DMS79 (cell line): Measurements from ENCODE around the gene DEFB123.

Source experiments
- DNase-seq: peaks from one replicate; lab custom pipeline; 2025; lab: John Stamatoyannopoulos, UW

Gene DEFB123

DNA sequence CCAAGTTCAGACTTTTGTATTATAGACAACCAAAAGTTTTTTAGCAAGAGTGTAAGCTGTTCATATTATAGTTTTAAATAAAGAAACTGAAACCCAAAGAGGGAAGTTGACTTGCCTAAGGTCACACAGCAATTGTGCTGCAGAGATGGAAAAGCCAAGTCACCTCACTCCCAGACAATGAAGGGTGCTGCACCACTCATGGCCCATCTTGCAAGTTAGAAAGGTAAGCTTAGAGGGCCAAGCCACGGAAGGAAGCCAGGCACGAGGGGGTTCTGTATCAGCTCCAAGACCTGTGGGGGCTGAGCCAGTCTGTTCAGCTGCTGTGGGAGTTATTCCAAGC lies 33.6 kb downstream of the DEFB123 start:
- DNase-seq: no peak

DNA sequence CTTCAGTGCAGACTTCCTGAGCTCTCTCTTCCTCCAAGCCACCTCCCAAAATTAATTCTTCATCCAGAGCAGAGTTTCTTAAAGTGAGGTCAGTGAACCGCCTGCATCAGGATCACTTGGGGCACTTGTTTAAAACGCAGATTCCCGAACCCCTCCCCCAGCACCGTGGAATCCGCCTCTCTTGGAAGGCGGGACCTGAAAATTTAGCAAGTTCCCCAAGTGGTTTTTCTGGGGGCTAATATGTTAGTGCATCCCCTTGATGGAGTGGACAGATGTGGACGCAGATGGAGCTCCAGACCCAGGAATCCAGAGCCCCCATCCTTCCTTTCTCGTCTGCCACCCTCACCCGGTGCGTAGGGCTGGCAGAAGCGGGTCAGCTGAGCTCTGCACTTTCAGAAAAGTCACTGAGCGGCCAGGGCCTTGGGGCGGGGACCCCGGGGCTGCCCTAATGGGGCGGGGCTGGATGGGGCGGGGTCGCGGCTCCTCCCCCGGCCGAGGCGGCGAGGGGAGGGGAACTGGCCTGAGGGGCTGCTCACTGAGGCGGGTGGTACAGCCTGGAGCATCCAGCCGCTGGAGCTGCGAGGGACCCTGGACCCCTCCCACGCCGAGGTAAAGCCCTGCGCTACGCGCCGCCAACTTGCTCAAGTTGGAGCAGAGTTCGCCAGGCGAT lies 34.5 kb downstream of the DEFB123 start, which contains the start of the genes DEFB124 and REM1:
Gene DEFB124, minus strand, starts transcription at position 370 of the 670 bp plus-strand sequence. CDS start 2,114 bp downstream, outside the sequence.
Gene REM1, plus strand, starts transcription at position 531 of the 670 bp plus-strand sequence. CDS start 1,158 bp downstream, outside the sequence.
- DNase-seq: no peak

DNA sequence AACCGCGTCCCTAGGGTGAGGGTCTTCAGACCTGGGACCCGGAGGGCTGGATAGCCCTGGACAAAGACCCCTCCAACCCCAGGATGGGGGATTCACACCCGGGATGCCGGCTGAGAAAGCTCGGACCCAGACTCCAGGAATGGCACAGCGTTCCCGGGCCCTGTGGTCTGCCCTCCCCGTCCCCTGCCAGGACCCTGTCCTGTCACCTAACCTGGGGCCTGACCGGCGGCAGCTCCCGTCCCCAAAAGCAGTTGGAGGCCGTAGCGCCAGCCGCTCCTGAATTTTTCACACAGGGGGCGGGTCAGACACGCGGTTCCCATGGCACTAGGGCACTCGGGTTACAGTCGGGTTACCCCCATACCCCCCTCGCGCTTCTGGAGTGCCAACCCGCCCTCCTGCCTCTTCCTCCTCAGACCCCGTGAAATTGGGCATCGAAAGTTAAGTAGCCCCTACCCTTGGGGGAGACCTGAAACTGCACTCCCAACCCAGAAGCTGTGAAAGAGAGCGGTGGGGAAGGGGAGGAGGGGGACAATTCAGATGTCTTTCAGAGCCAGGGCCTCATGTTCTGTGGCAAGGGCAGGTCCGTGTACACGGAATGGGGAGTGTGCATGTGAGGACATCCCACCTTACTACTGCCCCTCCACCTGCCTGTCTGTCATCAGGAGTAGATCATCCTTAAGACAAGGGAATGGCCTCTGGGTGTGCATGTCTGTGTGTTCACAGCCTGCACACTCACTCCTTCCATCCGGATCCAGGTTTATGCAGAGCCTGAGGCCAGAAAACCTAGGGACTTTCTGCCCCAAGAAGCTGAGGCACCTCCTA lies 35.3 kb downstream of the DEFB123 start:
- DNase-seq: no peak

DNA sequence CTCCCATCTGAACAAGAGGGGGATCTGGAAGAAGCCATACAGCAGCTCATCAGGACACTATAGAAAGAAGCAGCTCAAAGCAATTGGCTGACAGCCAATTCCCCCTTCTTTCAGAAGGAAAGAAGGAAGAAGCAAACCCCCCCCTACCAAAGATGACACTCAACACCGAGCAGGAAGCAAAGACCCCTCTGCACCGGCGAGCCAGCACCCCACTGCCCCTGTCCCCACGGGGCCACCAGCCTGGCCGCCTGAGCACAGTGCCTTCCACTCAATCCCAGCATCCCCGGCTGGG lies 35.8 kb downstream of the DEFB123 start:
- DNase-seq: no peak

DNA sequence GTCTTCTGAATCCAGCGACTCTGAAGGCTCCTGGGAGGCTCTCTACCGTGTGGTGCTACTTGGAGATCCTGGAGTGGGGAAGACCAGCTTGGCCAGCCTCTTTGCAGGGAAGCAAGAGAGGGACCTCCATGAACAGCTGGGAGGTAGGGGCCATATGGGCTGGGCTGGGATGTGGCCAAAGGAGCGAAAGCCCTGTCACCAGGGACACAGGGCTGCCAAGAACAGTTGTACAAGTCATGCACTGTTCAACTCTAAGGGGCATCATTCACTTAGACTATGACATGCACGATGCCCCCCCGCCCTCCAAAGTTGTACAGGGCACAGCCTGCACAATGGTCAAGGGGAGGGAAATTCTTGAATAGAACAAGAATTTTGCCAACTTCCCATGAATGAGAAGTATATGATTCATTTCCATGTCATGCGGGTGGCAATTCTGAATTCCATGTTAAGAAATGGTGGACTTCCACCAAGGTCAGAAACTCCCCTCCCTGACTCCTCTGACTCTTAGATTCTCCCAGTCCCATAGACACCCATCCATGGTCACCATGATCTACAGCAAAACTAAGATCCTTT lies 36.3 kb downstream of the DEFB123 start:
- DNase-seq: no peak

DNA sequence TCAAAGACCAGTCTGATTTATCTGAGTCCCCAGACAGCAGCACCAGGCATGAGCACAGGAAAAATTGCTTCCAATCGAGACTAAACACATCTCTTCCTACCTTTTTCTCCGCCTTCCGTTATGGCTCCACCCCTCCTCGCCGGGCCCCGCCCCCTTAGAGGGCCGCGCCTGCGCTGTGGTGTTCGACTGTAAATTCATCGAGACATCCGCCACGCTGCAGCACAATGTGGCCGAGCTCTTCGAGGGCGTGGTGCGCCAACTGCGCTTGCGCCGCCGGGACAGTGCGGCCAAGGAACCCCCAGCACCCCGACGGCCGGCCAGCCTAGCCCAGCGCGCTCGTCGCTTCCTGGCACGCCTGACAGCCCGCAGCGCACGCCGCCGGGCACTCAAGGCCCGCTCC lies 43.6 kb downstream of the DEFB123 start:
- DNase-seq: no peak

DNA sequence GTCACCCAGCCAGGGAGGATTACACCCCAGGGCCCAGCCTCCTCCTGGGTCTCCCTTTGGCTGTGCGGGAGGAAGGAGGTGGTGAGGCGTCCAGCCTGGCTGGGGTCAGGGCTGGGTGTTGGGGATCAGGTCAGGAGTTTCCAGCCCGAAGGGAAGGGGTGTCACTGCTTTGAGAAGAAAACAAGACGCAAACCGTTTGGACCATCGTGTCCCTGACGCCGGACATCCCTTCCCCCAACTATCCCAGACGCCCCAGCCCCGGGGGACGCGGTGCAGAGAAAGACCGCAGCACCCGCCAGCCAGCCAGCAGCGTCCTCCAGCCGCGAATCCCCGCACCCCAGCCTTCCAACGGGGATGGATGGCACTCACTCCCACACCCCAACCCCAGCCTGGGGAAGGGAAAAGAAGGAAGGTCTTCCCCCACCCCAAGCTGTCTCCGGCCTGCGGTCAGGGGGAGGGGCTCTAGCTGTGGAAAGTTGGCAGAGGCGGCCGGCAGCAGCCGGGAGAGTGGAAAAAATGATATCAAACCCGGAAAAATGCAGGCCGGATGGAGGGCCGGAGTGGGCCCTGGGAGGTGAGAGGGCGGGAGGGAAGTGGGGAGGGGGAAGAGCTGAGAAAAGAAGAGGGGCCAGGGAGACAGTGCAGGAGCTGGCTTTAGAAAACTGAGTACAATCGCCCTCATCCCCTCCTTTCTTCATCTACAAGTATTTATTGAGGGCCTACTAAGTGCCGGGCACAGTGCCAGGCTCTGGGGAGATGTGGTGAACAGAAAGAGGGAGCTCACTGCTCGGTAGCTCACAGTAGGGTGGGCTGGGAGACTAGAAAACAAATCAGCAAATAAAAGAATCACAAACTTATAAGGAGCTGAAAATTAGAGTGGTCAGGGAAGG lies 45.3 kb downstream of the DEFB123 start:
- DNase-seq: no peak

DNA sequence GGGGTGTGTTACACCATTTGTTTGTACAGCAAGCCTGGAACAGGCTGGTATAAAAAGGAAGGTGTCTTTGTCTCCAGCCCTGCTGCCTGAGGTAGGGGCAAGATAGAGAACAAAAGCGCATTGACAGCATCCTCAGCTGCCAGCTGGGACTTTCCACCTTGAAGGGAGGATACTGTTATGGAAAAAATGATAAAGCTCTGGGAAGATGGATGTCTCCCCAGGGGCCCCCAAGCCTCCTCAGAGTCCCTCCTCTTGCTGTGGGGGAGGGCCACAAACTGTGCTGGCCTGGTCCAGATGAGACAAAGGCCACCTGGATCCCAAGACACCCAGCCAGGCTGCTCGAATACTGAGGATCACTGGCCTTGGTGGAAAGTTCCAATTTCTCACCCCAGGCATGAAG lies 47.7 kb downstream of the DEFB123 start:
- no peak for DNase-seq

DNA sequence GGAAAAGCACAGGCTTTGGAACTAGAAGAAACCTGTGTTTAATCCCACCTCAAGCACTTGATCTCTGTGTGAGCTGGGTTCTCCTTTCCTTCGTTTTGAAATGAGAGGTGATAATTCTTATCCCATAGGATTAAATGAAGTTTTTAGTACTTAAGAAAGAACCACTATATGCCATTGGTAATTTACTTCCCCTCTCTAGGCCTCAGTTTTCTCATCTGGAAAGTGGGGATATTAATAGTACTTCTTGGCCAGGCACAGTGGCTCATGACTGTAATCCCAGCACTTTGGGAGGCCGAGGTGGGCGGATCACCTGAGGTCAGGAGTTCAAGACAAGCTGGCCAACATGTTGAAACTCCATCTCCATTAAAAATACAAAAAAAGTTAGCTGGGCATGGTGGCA lies 48.7 kb downstream of the DEFB123 start:
- DNase-seq: no peak

DNA sequence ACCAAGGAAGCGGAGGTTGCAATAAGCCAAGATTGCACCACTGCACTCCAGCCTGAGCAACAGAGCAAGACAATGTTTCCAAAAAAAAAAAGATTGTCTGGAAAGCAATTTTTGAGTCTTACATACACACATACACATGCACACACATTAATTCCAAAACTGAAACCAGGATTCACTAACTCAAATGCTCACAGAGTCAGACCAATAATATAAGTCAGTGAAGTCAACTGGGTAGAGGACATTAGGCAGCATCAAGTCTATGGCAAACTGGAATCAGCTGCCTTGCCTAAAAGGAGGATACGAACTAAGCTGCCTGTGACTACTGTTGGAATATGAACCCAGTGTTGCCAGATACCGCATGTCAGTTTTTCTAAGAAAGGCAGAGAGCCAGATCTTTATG lies 50.3 kb downstream of the DEFB123 start:
- no peak for DNase-seq

DNA sequence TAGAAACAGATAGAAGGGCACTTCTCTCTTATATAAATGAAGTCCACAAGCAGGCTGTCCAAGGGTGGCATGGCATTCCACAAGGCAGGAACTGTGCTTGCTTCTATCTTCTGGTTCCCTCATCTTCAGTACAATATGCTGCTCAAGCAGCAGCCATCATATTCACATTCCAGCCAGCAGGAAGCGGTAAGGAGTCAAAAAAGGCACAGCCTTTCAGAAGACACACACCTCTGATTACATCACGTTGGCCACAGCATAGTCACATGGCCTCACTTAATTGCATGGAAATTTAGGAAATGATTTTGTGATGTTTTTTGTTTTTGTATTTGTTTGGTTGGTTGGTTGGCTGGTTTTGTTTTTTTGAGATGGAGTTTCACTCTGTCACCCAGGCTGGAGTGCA lies 53.7 kb downstream of the DEFB123 start:
- no peak for DNase-seq

DNA sequence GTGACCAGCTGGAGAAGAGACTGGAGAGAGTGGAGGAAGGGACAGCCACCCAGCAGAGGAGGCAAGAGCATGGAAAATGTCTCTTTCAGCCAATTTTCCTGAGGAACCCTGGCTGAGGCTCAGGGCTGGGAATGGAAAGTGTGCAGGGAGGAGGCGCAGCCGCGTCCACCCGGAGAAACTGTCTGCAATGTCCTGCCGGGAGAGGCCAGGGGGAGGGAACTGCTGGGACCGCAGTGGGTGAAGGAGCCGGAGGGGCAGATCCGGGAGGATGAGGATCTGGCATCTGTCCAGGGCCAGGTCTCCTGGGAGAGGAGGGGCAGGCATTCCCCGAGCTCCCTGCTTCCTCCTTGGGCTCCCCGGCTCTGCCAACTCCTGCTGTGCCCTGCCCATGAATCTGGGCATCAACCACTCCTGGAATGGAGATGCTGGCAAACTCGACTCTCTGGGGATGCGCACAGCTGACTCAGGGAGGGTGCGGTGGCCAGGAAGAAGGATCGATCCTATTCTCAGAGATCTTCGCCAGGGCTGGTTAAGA lies 56.4 kb downstream of the DEFB123 start:
- DNase-seq: no peak

DNA sequence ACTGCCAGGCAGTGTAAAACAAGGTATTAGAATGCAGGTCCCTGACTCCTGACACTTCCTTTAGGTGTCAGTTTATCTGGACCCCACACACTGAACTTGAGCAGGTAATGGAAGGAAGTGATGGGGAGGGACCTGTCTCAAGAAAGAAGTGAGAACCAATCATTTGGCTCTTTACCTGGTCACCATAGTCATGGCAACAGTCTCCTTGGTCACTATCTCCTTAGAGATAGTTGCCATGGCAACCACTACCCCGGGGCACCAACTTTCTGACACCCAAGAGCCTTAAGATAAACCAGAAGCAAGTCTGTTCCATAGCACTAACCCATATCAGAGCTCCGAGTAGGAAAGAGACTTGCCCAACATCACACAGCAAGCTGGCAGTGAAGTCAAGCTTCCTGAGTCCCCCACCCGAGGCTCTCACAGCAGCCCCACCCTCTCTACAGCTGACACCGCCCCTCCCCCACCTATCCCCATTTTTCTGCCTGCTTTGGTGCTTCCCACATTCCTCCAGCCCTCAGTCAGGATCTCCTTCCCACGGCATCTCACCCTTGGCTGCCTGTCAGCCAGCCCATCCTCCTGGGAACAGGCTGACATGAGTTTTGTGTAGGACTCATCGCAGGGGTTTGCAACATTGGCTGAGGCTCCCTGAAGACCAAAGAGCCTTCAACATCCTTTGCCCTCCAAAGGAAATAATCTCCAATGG lies 57.6 kb downstream of the DEFB123 start:
- DNase-seq: no peak
